SKM-1 (cell line): Measurements from ENCODE around the gene ENO1.
"Not testable (repeated sequence)": the region's sequence is repeated elsewhere in the genome, so short reads cannot be mapped to it uniquely, and the experiment has no call there.

Experiments
- DNase-seq: peaks from one replicate; lab custom pipeline; 2025; ENCODE audit not compliant: unreplicated experiment; lab: John Stamatoyannopoulos, UW

The ENO1 gene

DNA sequence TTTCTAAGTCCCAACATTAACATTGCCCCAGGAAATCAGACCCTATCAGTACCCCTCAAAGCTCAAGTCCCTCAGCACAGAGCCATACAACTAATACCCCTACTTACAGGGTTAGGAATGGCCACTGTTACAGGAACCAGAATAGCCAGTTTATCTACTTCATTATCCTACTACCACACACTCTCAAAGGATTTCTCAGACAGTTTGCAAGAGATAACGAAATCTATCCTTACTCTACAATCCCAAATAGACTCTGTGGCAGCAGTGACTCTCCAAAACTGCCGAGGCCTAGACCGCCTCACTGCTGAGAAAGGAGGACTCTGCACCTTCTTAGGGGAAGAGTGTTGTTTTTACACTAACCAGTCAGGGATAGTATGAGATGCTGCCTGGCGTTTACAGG lies 19.0 kb upstream of the ENO1 start:
- not testable (repeated sequence) for DNase-seq

DNA sequence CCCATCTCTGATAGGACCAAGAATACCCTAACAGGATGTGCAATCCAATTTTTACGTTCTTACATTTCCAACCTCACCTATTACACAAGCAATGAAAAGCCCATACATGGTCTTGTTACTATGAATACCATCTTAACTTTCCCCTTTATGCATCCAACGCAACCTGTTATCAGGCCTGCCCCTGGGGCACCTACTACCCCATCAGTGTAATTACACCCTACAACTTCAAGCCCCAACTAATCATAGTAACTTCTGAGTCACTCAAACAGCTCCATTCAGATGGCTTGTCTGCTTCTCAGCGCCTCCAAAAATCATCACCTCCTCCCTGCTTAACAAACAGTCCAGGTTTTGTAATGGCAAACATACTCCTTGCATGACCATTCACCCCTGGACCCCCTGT lies 18.3 kb upstream of the ENO1 start:
- DNase-seq = not testable (repeated sequence)

DNA sequence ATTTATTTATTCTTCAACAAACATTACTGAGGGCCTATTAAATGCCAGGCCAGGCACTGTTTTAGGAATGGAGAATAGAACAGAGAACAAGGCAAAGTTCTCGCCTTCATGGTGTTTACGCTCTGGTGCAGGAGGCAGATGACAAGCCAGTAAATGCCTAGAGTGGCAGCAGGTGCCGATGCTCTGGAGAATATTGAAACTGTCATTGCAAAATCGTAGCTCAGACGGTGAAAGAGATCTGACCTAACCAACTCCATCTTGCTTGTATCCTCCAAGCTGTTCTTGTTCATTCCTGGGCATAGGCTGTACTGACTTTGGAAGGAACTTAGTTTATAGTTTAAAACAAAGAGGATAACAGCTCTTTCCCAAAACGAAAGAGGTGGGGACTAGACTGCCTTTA lies 13.5 kb upstream of the ENO1 start:
- no peak for DNase-seq

- DNase-seq = no peak
Observed at GRCh38 chr1:8891401-8891800, 12.9 kb upstream of the ENO1 start.

DNA sequence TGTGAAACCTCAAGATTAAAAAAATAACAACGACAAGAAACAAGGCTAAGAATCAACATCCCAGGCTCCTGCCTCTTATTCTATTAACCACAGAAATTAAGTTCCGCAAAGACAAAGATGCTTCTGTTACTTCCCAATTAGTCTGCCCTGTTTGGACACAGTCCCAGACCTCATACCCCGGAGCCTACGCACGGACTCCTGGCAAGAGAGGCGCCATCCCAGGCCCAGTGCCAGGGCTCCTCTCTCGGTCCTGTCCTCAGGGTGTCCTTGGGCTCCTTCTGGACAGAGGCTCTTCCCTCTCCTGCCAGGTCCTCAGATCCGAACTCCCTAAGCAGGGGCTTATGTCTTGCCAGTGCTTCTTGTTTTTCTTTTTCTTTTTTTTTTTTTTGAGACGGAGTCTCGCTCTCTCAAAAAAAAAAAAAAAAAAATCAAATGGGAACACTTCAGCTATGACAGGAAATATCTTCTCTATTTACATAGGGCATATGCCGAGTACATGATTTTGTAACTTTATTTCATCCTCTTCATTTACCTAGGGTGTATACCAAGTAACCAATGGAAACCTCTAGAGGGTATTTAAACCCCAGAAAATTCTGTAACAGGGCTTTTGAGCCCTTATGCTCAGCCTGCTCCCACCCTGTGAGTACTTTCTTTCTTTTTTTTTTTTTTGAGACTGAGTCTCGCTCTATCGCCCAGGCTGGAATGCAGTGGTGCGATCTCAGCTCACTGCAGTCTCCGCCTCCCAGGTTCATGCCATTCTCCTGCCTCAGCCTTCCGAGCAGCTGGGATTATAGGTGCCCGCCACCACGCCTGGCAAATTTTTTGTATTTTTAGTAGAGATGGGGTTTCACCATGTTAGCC lies 11.7 kb upstream of the ENO1 start:
- DNase-seq = peak; percentile 30

- DNase-seq = no peak
Observed at GRCh38 chr1:8889103-8889846, 10.8 kb upstream of the ENO1 start.

- no peak for DNase-seq
Observed at GRCh38 chr1:8886589-8886988, 8.1 kb upstream of the ENO1 start.

DNA sequence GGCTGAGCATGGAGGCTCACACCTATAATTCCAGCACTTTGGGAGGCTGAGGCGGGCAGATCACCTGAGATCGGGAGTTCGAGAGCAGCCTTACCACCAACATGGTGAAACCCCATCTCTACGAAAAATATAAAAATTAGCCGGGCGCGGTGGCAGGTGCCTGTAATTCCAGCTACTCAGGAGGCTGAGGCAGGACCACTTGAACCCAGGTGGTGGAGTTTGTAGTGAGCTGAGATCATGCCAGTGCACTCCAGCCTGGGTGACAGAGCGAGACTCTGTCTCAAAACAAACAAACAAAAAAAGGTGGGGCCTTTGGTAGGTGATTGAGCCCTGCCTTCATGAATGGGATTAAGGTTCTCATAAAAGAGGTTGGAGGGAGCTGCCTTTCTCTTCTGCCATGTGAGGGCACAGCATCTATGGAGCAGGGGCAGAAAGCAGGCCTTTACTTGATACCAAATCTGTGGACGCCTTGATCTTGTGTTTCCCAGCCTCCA lies 7.6 kb upstream of the ENO1 start:
- not testable (repeated sequence) for DNase-seq

- not testable (repeated sequence) for DNase-seq
Observed at GRCh38 chr1:8884105-8884504, 5.6 kb upstream of the ENO1 start.

GRCh38 chr1:8883491-8883890 lies 5.0 kb upstream of the ENO1 start:
- DNase-seq = no peak

GRCh38 chr1:8879922-8880676 lies 1.6 kb upstream of the ENO1 start:
- peak; percentile 80 for DNase-seq

- DNase-seq = no peak
Observed at GRCh38 chr1:8879464-8879921, 1.0 kb upstream of the ENO1 start.

GRCh38 chr1:8878698-8879463 lies 395 bp upstream of the ENO1 start:
- DNase-seq = peak; percentile 87

- DNase-seq = no peak
Observed at GRCh38 chr1:8876087-8876486, 2.4 kb downstream of the ENO1 start.

DNA sequence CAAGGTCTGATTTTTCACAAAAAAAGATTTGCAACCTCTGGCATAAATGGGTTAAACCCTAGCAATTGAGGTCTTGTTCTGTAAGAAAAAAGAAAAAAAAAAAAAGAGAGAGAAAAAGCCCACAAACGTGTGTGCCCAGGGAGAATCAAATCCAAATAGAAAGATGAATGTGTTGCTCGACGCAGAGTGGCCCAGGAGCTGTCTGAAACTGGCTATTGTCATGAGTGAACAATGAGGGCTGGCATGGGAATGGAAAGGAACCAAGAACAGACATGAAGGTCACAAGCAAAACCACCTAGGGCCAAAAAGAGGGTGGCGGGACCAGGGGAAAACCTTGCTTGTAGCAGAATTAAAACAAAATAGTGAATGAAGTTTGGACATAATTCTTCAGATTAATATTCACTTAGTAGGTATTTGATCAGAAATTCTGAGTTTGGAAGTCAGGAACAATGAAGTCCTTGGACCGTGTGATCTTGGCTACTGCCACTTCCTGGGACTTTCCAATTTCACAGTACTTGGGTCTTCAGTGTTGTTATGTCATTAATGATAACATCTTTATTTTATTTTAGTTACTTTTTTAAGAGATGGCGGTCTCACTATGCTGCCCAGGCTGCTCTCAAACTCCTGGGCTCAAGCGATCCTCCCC lies 3.1 kb downstream of the ENO1 start:
- DNase-seq = no peak

DNA sequence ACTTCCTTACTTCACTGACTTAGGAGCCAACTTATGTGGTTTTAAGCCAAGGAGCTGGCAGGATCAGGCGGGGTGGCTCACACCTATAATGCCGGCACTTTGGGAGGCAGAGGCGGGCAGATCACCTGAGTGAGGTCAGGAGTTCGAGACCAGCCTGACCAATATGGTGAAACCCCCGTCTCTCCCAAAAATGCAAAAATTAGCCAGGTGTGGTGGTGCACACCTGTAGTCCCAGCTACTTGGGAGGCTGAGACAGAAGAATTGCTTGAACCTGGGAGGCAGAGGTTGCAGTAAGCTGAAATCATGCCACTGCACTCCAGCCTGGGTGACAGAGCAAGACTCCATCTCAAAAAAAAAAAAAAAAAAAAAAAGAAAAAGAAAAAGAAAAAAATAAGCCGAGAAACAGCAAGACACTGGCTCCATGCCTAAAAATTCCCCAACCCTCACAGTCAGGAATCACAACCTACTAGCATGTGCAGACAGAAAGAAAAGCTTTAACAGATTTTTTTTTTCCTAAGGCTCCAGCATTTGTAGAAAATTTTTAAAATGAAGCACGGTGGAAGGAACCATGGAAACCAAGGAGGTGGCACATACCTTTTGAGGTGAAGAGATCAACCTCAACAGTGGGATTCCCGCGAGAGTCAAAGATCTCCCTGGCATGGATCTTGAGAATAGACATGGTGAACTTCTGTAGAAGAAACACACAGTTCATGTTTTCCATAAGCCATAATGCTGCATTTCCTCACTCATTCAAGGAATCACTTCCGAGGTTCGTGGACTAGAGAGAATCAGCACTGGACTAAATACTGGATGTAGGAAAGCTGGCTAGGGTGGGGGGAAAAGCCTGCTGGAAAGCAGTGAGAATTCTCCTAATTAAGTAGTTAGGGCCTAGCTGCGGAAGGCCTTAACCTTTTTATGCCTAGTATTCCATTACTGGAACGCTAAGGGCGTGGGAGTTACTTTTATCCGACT lies 4.0 kb downstream of the ENO1 start:
- DNase-seq = no peak

DNA sequence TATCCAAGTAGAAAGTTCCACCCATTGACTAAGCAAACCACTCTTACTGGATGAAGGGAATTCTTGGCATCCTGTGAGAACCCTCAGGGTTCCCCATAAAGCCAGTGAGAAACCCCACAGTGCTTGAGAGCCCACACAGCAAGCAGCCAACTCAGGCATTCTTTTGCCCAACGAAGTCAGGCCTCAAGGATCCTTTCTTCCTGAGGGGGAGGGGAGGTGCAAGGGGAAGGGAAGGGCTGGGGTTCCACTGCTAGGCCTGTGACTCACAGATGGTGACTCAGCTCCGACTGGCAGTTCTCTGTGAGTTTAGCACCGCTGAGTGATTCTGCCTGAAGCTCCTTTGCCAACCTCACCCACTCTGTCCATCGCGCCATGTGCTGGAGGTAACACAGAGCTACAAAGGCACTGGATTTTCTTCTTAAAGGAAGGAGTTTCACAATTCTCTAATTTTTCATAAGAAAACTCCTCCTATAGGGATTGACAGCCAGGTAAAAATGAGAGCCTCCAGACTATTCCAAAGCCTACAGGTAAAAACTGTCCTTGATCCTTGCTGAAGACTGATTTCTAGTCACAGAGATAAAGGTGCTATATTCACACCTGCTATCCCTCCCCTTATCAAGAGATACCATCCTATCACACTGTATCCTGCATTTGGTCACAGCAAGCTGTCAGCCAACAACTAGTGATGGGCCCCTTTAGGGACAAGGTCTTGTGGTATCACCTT lies 4.8 kb downstream of the ENO1 start:
- DNase-seq = peak; percentile 82

DNA sequence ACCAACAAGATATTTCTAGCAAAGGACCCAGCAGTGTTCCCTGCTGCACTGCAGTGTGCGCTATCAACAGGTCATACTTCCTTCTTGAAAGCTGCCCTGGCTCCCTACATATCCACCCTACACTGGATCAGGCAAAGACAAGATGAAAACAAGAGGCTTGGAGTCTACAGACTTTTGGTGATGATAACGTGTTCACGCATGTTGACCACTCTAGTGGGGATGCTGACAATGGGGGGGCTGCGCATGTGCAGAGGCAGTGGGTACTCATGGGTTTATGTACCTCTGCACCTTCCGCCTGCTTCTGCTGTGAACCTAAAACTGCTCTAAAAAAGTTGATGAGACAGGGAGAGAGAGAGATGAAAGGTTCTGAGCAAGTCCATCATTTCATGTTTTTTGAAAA lies 5.5 kb downstream of the ENO1 start:
- no peak for DNase-seq
